Aorta (tissue), 5 donors: ENCODE data around the gene EHD4. TPM values are rescaled to one million over a fixed set of nuclear protein-coding genes. Genes with fewer than 3 reads are reported as not detected.

ENCODE experiments used
- ATAC-seq: fragments of 200-7000 bp; cut with Tn5 transposase; one replicate; pipeline ENCODE4 v1.9.1; 2022; ENCODE audit warnings: moderate library complexity; ENCODE audit not compliant: low FRiP score
- DNase-seq, 2 donors: peaks; one replicate each; pipeline ENCODE4 v3.0.0-alpha.2; 2020
- H3K27ac ChIP-seq, 2 donors: one replicate each; pipeline ENCODE4 v1.5.1; 2013; ENCODE audit warnings: low read length in 2 of 2, mild to moderate bottlenecking in 2 of 2, moderate library complexity in 2 of 2, control low read depth in 1 of 2, inconsistent platforms in 1 of 2, low read depth in 1 of 2
- H3K27me3 ChIP-seq, 2 donors: one replicate each; pipeline ENCODE4 v1.6.1; 2013; ENCODE audit warnings: control low read depth in 1 of 2, low read length in 1 of 2, mild to moderate bottlenecking in 1 of 2, moderate library complexity in 1 of 2; ENCODE audit not compliant: insufficient read depth in 2 of 2, control insufficient read depth in 1 of 2
- H3K36me3 ChIP-seq, 2 donors: one replicate each; pipeline ENCODE4 v1.6.1; 2013; ENCODE audit warnings: control low read depth in 1 of 2, low read length in 1 of 2, mild to moderate bottlenecking in 1 of 2; ENCODE audit not compliant: insufficient read depth in 2 of 2, control insufficient read depth in 1 of 2
- H3K4me1 ChIP-seq, 2 donors: one replicate each; pipeline ENCODE4 v1.6.1; 2013; ENCODE audit warnings: low read length in 2 of 2, control low read depth in 1 of 2, mild to moderate bottlenecking in 1 of 2, moderate library complexity in 1 of 2; ENCODE audit not compliant: insufficient read depth in 2 of 2, control insufficient read depth in 1 of 2
- H3K4me3 ChIP-seq, 2 donors: one replicate each; pipeline ENCODE4 v1.5.1; 2013; ENCODE audit warnings: low read length in 2 of 2, control low read depth in 1 of 2, mild to moderate bottlenecking in 1 of 2
- H3K9me3 ChIP-seq: one replicate; pipeline ENCODE4 v1.6.1; 2013; ENCODE audit warnings: mild to moderate bottlenecking, low read length; ENCODE audit not compliant: control insufficient read depth
- WGBS, 2 donors: extraction: QIAGEN DNeasy Blood & Tissue Kit; methylation state at CpG; one replicate each; pipeline ENCODE4 v1.1.7; 2013; 5-methylcytosine and 5-hydroxymethylcytosine counted together
- intact Hi-C, 2 donors: fragments of 100-400 bp; cut with DNase I; formaldehyde crosslinking; loops; one replicate each; pipeline versions ENCODE4 v1.14.2 to v1.15.0; 2022
- polyA plus RNA-seq, 2 donors: library from polyadenylated mRNA; stranded (reverse); fragments of 200-250 nt; gene quantifications; one replicate each; pipeline ENCODE4 v1.2.3, GENCODE V29; 2013
- total RNA-seq, 2 donors: library from RNA; stranded (reverse); fragmentation: NEBNext Ultra II Directional; extraction: Animal tissue kit (Norgen Biotek cat#: 25700); gene quantifications; one replicate each; pipeline ENCODE4 v1.2.1, GENCODE V29; 2021
- donor health status: healthy with polysubstance abuse.
- donor health status: Bipolar disorder and iron deficiency.
- donor health status: DM: no; HTN: no; CAD: no.
- donor health status: DM: no; HTN: no; CAD: no.
- donor health status: DM: yes; HTN: yes; CAD: no.

The EHD4 gene
- total and polyA plus RNA-seq, 4 donors = 11.4 to 56.6 (median 30.0) TPM

DNA sequence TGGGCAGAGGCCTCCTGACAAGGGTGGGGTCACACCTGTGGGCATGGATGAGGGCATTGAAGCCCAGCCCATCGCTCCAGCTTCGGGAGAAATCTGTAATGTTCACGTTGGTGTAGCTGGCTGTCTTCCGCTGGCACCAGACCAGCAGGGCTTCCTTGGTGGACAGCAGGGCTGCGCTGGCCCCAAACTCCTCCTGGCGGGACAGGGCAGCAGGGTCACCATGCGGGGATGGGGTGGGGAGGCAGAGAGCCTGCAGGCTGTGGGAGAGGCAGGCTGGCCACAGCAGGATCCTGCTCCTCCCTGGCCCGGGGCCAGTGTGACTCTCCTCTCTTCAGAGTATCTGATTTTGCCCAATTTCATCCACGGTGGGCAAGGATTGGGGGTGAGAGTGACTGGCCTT, 84.5 kb downstream of the EHD4 start:
- Histone ChIP-seq H3K4me3 (no peak overlapping the region), H3K27ac (no peak overlapping the region), H3K36me3 (no peaks in the 10 kb centered on the region), H3K4me1 (no peaks in the 10 kb centered on the region), H3K27me3 (no peaks in the 10 kb centered on the region), H3K9me3 (no peaks in the 10 kb centered on the region)
- intact Hi-C loops = no loop called here
- WGBS, 2 donors = 86 to 92% methylated on average over 9 of the region's 9 CpGs
- DNase-seq (peak in 1 of 2 donors; percentile 70), ATAC-seq (no peak)

DNA sequence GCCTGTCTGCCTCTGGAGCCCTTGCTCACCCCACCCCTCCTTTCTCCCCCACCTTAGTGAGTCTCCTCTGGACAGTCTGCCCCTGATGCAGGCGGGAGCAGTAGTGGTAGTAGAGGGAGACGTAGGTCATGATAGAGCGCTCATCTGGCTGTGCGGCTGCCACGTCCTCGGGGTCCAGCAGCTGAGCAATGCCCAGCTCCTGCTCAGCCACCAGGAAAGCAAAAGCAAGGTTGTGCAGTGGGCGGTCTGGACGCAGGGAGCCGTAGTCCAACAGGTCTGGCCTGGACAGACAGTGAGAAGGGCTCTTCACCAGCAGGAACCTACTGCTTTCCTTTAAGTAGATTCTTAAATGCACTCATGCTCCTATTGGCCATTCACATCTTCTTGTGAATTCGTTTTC, 85.2 kb downstream of the EHD4 start:
- WGBS, 2 donors = 96 to 98% methylated on average over 10 of the region's 10 CpGs
- Histone ChIP-seq H3K4me1 (no peaks in the 10 kb centered on the region), H3K4me3 (no peak overlapping the region), H3K27me3 (no peaks in the 10 kb centered on the region), H3K27ac (no peak overlapping the region), H3K9me3 (no peaks in the 10 kb centered on the region), H3K36me3 (no peaks in the 10 kb centered on the region)
- ATAC-seq (no peak), DNase-seq (no peak)
- intact Hi-C loops = no loop called here

DNA sequence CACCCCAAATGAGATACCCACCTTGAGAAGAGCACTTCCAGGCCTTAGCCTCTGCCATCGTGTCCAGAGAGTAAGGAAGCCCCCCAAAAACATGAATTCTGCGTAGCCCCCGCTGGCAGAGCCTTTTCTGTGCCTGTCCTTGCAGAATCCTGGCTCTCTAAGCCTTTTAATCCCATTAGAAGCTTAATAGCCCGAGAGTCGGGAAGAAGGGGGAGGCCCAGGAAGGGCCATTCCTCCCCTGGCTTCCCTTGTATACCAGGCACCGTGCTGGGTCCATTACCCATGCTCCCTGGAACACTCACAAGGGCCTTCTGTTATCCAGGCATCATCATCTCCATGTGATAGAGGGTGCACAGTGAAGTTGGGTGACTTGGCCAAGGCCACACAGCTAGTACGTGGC, 85.6 kb downstream of the EHD4 start:
- no peaks in the 10 kb centered on the region for H3K9me3 ChIP-seq
- no peak overlapping the region for H3K4me3 ChIP-seq
- WGBS, 2 donors = 91 to 97% methylated on average over 7 of the region's 7 CpGs
- H3K27ac ChIP-seq = no peak overlapping the region
- no peaks in the 10 kb centered on the region for H3K4me1 ChIP-seq
- DNase-seq = no peak
- intact Hi-C loops = no loop called here
- H3K36me3 ChIP-seq = no peaks in the 10 kb centered on the region
- no peak for ATAC-seq
- no peaks in the 10 kb centered on the region for H3K27me3 ChIP-seq

DNA sequence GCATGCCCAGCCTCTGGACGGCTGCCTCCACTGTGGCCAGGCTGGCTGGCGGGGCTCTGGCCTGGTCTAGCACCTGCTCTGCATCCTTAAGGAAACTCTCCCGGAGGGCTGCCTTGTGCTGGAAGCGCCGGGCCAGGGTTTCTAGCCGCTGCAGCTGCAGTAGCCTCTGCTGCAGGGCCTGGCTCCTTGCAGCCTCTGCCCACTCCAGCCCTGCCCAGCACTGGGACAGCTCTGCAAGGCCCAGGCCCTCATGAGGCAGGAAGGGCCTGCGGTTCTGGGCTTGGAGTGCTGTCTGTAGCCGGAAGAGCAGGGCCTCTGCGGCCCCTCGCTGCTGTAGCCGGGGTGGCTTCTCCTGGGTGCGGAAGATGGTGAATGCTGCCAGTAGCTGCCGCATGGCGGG, 86.5 kb downstream of the EHD4 start:
- intact Hi-C loops = no loop called here

DNA sequence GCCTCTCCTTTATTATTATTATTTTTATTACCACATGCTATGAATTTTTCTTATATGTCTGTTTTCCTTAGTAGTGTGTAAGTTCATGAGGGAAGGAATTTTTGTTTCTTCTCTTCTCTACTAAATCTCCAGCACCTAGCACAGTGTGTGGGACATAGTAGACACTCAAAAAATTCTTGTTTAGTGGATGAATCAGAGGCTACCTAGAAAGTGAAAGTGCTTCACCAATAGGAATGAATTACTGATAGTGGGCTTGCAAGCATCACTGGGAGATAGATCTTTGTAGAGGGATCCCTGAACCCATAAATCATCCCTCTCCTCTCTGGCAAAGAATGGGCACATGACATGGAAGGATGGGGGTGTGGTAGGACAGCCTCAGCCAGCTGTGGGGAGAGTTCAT, 87.0 kb downstream of the EHD4 start:
- Histone ChIP-seq H3K9me3 (no peaks in the 10 kb centered on the region), H3K27me3 (no peaks in the 10 kb centered on the region), H3K4me1 (no peaks in the 10 kb centered on the region), H3K36me3 (no peaks in the 10 kb centered on the region), H3K4me3 (no peak overlapping the region), H3K27ac (no peak overlapping the region)
- ATAC-seq = no peak
- DNase-seq = no peak
- intact Hi-C loops = no loop called here

More for the DNA sequence above, 86.5 kb downstream of the EHD4 start:
- H3K27ac ChIP-seq = no peak overlapping the region
- no peak overlapping the region for H3K4me3 ChIP-seq
- no peaks in the 10 kb centered on the region for H3K9me3 ChIP-seq
- 93 to 95% methylated on average over 14 of the region's 14 CpGs for WGBS, 2 donors
- DNase-seq = no peak
- H3K36me3 ChIP-seq = no peaks in the 10 kb centered on the region
- no peaks in the 10 kb centered on the region for H3K27me3 ChIP-seq
- ATAC-seq = no peak
- H3K4me1 ChIP-seq = no peaks in the 10 kb centered on the region

DNA sequence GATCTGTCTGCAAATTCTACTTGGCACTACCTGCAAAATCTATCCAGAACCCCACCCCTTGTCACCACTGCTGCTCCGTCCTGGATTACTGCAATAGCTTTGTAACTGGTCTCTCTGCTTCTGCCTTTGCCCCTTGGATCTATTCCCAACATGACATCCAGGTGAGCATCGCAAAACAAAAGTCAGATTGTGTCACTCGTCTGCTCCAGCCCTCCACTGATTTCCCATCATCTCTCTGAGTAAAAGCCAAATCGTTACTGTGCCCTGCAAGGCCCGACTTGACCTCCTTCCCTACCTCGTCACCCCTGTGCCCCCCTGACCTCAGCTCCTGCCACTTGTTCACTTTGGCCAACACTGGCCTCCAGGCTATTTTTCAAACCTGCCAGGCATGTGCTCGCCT, 87.9 kb downstream of the EHD4 start:
- no peaks in the 10 kb centered on the region for H3K4me1 ChIP-seq
- no peak overlapping the region for H3K27ac ChIP-seq
- intact Hi-C loops = no loop called here
- no peaks in the 10 kb centered on the region for H3K9me3 ChIP-seq
- DNase-seq = no peak
- H3K36me3 ChIP-seq = no peaks in the 10 kb centered on the region
- no peaks in the 10 kb centered on the region for H3K27me3 ChIP-seq
- ATAC-seq = no peak
- no peak overlapping the region for H3K4me3 ChIP-seq
- 84 to 88% methylated on average over 7 of the region's 7 CpGs for WGBS, 2 donors

DNA sequence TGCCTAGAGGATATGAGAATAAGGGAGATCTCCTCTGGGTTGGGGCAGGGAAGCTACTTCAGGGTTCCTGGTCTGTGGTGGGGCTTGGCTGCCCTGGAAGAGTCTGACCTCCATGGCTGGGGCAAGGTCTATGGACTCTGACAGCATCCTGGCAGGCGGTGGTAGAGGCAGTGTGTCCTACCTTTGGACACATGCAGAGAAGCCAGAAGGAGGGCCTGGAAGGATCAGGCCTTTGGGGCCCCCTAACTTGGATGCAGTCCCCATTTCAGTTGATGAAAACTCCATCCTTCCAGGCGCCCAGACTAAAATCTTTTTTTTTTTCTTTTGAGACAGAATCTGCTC, 88.9 kb downstream of the EHD4 start:
- intact Hi-C loops = no loop called here
- ATAC-seq = no peak
- WGBS, 2 donors = 97 to 100% methylated on average over 2 of the region's 2 CpGs
- Histone ChIP-seq H3K27me3 (no peaks in the 10 kb centered on the region), H3K27ac (no peak overlapping the region), H3K9me3 (no peaks in the 10 kb centered on the region), H3K4me1 (no peaks in the 10 kb centered on the region), H3K4me3 (no peak overlapping the region), H3K36me3 (no peaks in the 10 kb centered on the region)
- no peak for DNase-seq

DNA sequence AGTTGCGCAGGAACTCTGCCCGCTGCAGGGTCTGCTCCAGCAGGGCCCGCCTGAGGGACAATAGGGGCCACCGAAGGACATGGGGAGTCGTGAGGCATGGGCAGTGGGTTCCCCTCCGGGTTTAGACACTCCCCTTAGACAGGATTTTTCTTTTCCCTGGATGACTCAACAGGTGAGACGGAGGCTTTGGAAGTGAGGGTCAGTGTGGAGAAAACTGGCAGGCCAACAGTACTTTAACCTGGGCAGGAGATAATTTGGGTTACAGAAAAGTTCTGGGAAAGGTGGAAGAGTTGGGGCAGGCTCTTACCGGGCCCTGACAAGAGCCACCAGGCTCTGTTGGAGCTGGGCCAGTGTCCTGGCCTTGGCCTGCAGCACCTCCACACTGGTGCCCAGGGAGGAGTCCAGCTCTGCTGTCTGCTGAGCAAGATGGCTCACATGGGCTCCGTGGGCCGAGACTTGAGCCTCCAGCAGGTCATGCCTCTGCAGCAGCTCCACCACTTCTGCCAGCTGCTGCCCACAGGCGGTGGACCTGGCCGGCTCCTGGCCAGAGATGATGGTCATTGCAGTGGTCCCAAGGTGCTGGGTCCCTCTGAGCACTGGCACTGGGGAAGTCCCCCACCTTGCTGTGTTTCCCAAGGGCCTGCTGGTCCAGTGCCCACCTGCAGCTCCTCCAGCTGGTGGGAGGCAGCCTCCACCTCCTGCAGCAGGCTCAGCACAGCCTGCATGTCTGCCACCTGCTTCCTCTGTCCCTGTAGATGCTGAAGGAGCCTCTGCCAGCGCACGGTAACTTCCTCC, 89.5 kb downstream of the EHD4 start:
- no peak for ATAC-seq
- Histone ChIP-seq H3K4me1 (no peaks in the 10 kb centered on the region), H3K27ac (no peak overlapping the region), H3K4me3 (no peak overlapping the region), H3K27me3 (no peaks in the 10 kb centered on the region), H3K9me3 (no peaks in the 10 kb centered on the region), H3K36me3 (no peaks in the 10 kb centered on the region)
- 75% methylated on average over 14 of the region's 14 CpGs for WGBS, 2 donors
- DNase-seq = no peak
- intact Hi-C loops = no loop called here

DNA sequence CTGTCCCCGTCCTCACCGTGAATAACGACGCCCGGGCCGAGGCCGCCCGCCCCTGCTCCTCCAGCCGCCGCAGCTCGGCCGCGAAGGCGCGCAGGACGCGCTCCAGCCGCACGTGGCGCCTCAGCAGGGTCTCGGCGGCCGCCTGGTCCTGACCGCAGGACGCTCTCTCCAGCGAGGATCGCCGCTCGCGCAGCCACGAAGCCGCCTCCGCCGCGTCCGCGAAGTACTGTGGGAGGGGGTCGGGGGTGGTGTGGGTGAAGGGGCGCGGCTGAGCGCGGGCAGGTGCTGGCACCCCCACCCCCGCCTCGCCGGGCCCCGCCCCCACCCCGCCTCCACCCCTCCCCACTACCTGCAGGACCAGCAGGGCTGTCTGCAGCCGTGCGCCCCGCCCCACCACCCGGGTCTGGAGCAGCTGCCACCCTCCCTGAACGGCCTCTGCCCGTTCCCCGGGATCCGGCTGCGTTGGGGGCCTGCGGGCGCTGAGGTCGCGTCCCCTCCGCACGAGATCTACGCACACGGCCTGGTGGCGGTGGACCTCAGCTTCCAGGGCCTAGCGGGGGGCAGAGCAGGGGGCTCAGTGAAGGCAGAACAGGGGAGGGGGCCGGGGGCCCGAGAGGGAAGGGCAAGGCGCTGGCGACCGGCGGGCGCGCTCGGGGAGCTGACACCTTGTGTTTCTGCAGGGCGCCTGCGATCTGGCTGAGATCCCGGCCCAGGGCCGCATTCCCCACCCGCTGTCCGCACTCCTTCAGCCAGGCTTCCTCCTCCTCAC, 90.3 kb downstream of the EHD4 start:
- intact Hi-C loops = no loop called here
- Histone ChIP-seq H3K27me3 (no peaks in the 10 kb centered on the region), H3K4me1 (no peaks in the 10 kb centered on the region), H3K27ac (no peak overlapping the region), H3K9me3 (no peaks in the 10 kb centered on the region), H3K4me3 (no peak overlapping the region), H3K36me3 (no peaks in the 10 kb centered on the region)
- ATAC-seq (no peak), DNase-seq (no peak)
- 18 to 22% methylated on average over 63 to 81 of the region's 81 CpGs for WGBS, 2 donors
